Immature natural killer cell (primary cell): ENCODE measurements around the gene WNK1. TPM values are rescaled to one million over a fixed set of nuclear protein-coding genes. Genes with fewer than 3 reads are reported as not detected.
"Not testable (repeated sequence)": the region's sequence is repeated elsewhere in the genome, so short reads cannot be mapped to it uniquely, and the experiment has no call there.

Source experiments
- DNase-seq, 3 donors: peaks; one replicate each; pipeline ENCODE4 v3.0.0; 2022; ENCODE audit warnings: mixed read lengths in 1 of 3
- H3K27ac Mint-ChIP-seq, 6 donors: one replicate each; pipeline ENCODE4 v1.8.0; 2020; ENCODE audit warnings: mixed read lengths in 6 of 6, mild to moderate bottlenecking in 5 of 6, inconsistent platforms in 4 of 6, moderate library complexity in 3 of 6
- H3K27me3 Mint-ChIP-seq, 3 donors: one replicate each; pipeline ENCODE4 v1.8.0; 2020 to 2021; ENCODE audit warnings: low read depth in 3 of 3, mild to moderate bottlenecking in 3 of 3, mixed read lengths in 3 of 3, moderate library complexity in 3 of 3, inconsistent platforms in 1 of 3
- H3K36me3 Mint-ChIP-seq, 3 donors: one replicate each; pipeline ENCODE4 v1.8.0; 2020; ENCODE audit warnings: mixed read lengths in 3 of 3, inconsistent platforms in 2 of 3, mild to moderate bottlenecking in 2 of 3
- H3K4me1 Mint-ChIP-seq, 2 donors: one replicate each; pipeline ENCODE4 v1.8.0; 2020; ENCODE audit warnings: inconsistent platforms in 2 of 2, mild to moderate bottlenecking in 2 of 2, mixed read lengths in 2 of 2, moderate library complexity in 1 of 2
- H3K4me3 Mint-ChIP-seq, 5 donors: one replicate each; pipeline ENCODE4 v1.8.0; 2020; ENCODE audit warnings: mild to moderate bottlenecking in 5 of 5, mixed read lengths in 5 of 5, inconsistent platforms in 3 of 5, moderate library complexity in 3 of 5
- H3K9me3 Mint-ChIP-seq, 6 donors: one replicate each; pipeline ENCODE4 v1.8.0; 2020; ENCODE audit warnings: mild to moderate bottlenecking in 6 of 6, mixed read lengths in 6 of 6, inconsistent platforms in 4 of 6, moderate library complexity in 3 of 6
- polyA plus RNA-seq, 3 donors: library from polyadenylated mRNA; unstranded; fragments of 300-500 nt; fragmentation: Illumina TruSeq; gene quantifications; one replicate each; pipeline ENCODE4 v1.2.3, GENCODE V29; 2021

Gene WNK1
- polyA plus RNA-seq, 3 donors from 2014 or later: 7.5 to 46.5 (median 8.6) TPM

GRCh38 chr12:848882-849527 is 96.6 kb downstream of the WNK1 start:
- no peak for DNase-seq
- no peaks in the 10 kb centered on the region for H3K9me3 Mint-ChIP-seq
- H3K4me3 Mint-ChIP-seq: no peak overlapping the region
- peaks cover 0 to 2% (median 0%) of the 10 kb centered on the region in 3 donors for H3K27me3 Mint-ChIP-seq
- no peaks in the 10 kb centered on the region for H3K36me3 Mint-ChIP-seq
- H3K27ac Mint-ChIP-seq: no peak overlapping the region
- H3K4me1 Mint-ChIP-seq: peaks cover 28 to 73% of the 10 kb centered on the region in 2 donors

- H3K27ac Mint-ChIP-seq, H3K4me3 Mint-ChIP-seq, H3K36me3 Mint-ChIP-seq, H3K9me3 Mint-ChIP-seq, H3K27me3 Mint-ChIP-seq, DNase-seq: not testable (repeated sequence)
- H3K4me1 Mint-ChIP-seq: peaks cover 27 to 70% of the 10 kb centered on the region in 2 donors
Observed at GRCh38 chr12:849733-850437, 97.5 kb downstream of the WNK1 start.

GRCh38 chr12:851343-851742 is 99.0 kb downstream of the WNK1 start:
- no peaks in the 10 kb centered on the region for H3K9me3 Mint-ChIP-seq
- peaks cover 27 to 71% of the 10 kb centered on the region in 2 donors for H3K4me1 Mint-ChIP-seq
- H3K27me3 Mint-ChIP-seq: peaks cover 0 to 2% (median 0%) of the 10 kb centered on the region in 3 donors
- no peaks in the 10 kb centered on the region for H3K36me3 Mint-ChIP-seq
- peak overlapping the region in 2 of 6 donors; percentile 28 to 43 for H3K27ac Mint-ChIP-seq
- no peak overlapping the region for H3K4me3 Mint-ChIP-seq
- no peak for DNase-seq

GRCh38 chr12:851913-852312 is 99.5 kb downstream of the WNK1 start:
- H3K9me3 Mint-ChIP-seq: no peaks in the 10 kb centered on the region
- H3K27ac Mint-ChIP-seq: peak overlapping the region in 1 of 6 donors; percentile 33
- no peak overlapping the region for H3K4me3 Mint-ChIP-seq
- peaks cover 0 to 3% (median 0%) of the 10 kb centered on the region in 3 donors for H3K36me3 Mint-ChIP-seq
- peaks cover 27 to 66% of the 10 kb centered on the region in 2 donors for H3K4me1 Mint-ChIP-seq
- H3K27me3 Mint-ChIP-seq: peaks cover 0 to 2% (median 0%) of the 10 kb centered on the region in 3 donors
- DNase-seq: no peak

GRCh38 chr12:852864-853263 is 100.5 kb downstream of the WNK1 start:
- H3K4me3 Mint-ChIP-seq: no peak overlapping the region
- DNase-seq: no peak
- peaks cover 0 to 2% (median 0%) of the 10 kb centered on the region in 3 donors for H3K27me3 Mint-ChIP-seq
- H3K4me1 Mint-ChIP-seq: peaks cover 24 to 59% of the 10 kb centered on the region in 2 donors
- no peaks in the 10 kb centered on the region for H3K9me3 Mint-ChIP-seq
- H3K36me3 Mint-ChIP-seq: peaks cover 5 to 12% (median 5%) of the 10 kb centered on the region in 3 donors
- no peak overlapping the region for H3K27ac Mint-ChIP-seq

DNA sequence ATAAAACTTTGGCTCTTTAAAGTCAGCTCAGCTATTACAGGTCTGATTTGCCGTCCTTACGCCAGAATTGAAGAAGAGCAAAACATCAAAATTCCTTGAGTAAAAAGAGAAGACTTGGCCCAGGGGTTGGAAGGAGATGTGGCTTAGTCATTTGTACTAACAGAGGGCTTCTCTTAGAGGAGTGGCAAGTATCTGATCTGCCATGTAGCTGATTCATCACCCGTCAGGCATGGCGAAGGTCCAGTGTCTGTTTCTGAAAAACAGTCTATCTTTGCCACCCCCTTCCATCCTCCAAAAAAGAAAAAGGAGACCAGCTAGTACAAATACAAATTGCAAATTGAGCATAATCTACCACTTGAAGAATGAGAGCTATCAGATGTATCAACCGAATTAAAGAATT is 105.2 kb downstream of the WNK1 start:
- Mint-ChIP-seq H3K36me3 (peaks cover 14 to 37% (median 18%) of the 10 kb centered on the region in 3 donors), H3K4me3 (no peak overlapping the region), H3K9me3 (no peaks in the 10 kb centered on the region), H3K4me1 (peaks cover 13 to 44% of the 10 kb centered on the region in 2 donors), H3K27me3 (peaks cover 0 to 3% (median 0%) of the 10 kb centered on the region in 3 donors), H3K27ac (peak overlapping the region in 3 of 6 donors; percentile 19 to 30 (median 23))
- no peak for DNase-seq

- no peak for DNase-seq
- Mint-ChIP-seq H3K4me3 (no peak overlapping the region), H3K36me3 (peaks cover 23 to 45% (median 28%) of the 10 kb centered on the region in 3 donors), H3K27me3 (peaks cover 0 to 5% (median 0%) of the 10 kb centered on the region in 3 donors), H3K4me1 (peaks cover 13 to 28% of the 10 kb centered on the region in 2 donors), H3K9me3 (no peaks in the 10 kb centered on the region), H3K27ac (peak overlapping the region in 2 of 6 donors; percentile 31 to 79)
Observed at GRCh38 chr12:862303-862911, 110.0 kb downstream of the WNK1 start.

DNA sequence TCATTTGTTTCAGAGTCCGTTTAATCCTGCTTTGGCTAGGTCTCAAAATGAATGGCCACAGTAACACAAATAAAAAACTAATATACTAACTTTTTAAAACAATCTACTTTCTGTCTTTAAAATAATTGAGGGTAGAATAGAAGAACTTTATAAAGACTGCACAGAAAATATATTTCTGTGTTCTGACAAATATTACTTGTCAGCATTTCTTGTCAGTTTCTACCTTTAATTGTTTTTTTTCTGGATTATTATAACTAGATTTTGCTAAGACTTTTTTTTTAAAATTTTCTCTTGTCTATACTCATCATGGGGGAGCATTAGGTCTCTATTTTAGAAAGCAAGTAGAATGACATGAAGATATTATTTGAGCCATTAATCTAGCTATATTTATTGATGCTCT is 110.9 kb downstream of the WNK1 start:
- Mint-ChIP-seq H3K9me3 (no peaks in the 10 kb centered on the region), H3K27me3 (peaks cover 0 to 7% (median 0%) of the 10 kb centered on the region in 3 donors), H3K4me3 (no peak overlapping the region), H3K27ac (no peak overlapping the region), H3K4me1 (peaks cover 13 to 28% of the 10 kb centered on the region in 2 donors), H3K36me3 (peaks cover 25 to 45% (median 29%) of the 10 kb centered on the region in 3 donors)
- DNase-seq: no peak

- H3K36me3 Mint-ChIP-seq: peaks cover 25 to 41% (median 32%) of the 10 kb centered on the region in 3 donors
- no peak overlapping the region for H3K27ac Mint-ChIP-seq
- peaks cover 14 to 31% of the 10 kb centered on the region in 2 donors for H3K4me1 Mint-ChIP-seq
- no peaks in the 10 kb centered on the region for H3K9me3 Mint-ChIP-seq
- H3K27me3 Mint-ChIP-seq: peaks cover 0 to 7% (median 0%) of the 10 kb centered on the region in 3 donors
- no peak overlapping the region for H3K4me3 Mint-ChIP-seq
- DNase-seq: no peak
Observed at GRCh38 chr12:865614-866013, 113.2 kb downstream of the WNK1 start.

GRCh38 chr12:867905-868304 is 115.5 kb downstream of the WNK1 start:
- DNase-seq: no peak
- Mint-ChIP-seq H3K27ac (no peak overlapping the region), H3K27me3 (peaks cover 0 to 4% (median 0%) of the 10 kb centered on the region in 3 donors), H3K9me3 (no peaks in the 10 kb centered on the region), H3K4me1 (peaks cover 12 to 22% of the 10 kb centered on the region in 2 donors), H3K36me3 (peaks cover 19 to 27% (median 24%) of the 10 kb centered on the region in 3 donors), H3K4me3 (no peak overlapping the region)

DNA sequence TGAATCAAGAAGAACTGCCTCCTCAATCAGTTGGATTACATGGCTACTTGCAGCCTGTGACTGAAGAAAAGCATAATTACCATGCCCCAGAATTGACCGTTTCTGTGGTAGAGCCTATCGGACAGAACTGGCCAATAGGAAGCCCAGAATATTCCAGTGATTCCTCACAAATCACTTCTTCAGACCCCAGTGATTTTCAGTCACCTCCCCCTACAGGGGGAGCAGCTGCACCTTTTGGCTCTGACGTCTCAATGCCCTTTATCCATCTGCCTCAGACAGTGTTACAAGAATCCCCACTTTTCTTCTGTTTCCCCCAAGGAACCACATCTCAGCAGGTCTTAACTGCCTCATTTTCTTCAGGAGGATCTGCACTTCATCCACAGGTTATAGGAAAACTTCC is 116.3 kb downstream of the WNK1 start:
- H3K27ac Mint-ChIP-seq: peak overlapping the region in 1 of 6 donors; percentile 49
- H3K9me3 Mint-ChIP-seq: no peaks in the 10 kb centered on the region
- H3K4me1 Mint-ChIP-seq: peaks cover 16 to 30% of the 10 kb centered on the region in 2 donors
- DNase-seq: no peak
- H3K4me3 Mint-ChIP-seq: no peak overlapping the region
- H3K27me3 Mint-ChIP-seq: peaks cover 0 to 4% (median 0%) of the 10 kb centered on the region in 3 donors
- H3K36me3 Mint-ChIP-seq: peaks cover 19 to 27% (median 24%) of the 10 kb centered on the region in 3 donors

GRCh38 chr12:870378-870777 is 118.0 kb downstream of the WNK1 start:
- H3K9me3 Mint-ChIP-seq: no peaks in the 10 kb centered on the region
- H3K4me1 Mint-ChIP-seq: peaks cover 22 to 41% of the 10 kb centered on the region in 2 donors
- H3K27ac Mint-ChIP-seq: no peak overlapping the region
- peak; percentile 31 to 52 (median 41) for DNase-seq
- peaks cover 0 to 2% (median 0%) of the 10 kb centered on the region in 3 donors for H3K27me3 Mint-ChIP-seq
- peaks cover 15 to 17% (median 16%) of the 10 kb centered on the region in 3 donors for H3K36me3 Mint-ChIP-seq
- no peak overlapping the region for H3K4me3 Mint-ChIP-seq

GRCh38 chr12:873954-874353 is 121.6 kb downstream of the WNK1 start:
- Mint-ChIP-seq H3K9me3 (no peaks in the 10 kb centered on the region), H3K27ac (peak overlapping the region in 4 of 6 donors; percentile 10 to 61 (median 30)), H3K4me1 (peaks cover 22 to 41% of the 10 kb centered on the region in 2 donors), H3K27me3 (no peaks in the 10 kb centered on the region), H3K36me3 (peaks cover under 1 to 9% (median 1%) of the 10 kb centered on the region in 3 donors), H3K4me3 (no peak overlapping the region)
- DNase-seq: no peak

DNA sequence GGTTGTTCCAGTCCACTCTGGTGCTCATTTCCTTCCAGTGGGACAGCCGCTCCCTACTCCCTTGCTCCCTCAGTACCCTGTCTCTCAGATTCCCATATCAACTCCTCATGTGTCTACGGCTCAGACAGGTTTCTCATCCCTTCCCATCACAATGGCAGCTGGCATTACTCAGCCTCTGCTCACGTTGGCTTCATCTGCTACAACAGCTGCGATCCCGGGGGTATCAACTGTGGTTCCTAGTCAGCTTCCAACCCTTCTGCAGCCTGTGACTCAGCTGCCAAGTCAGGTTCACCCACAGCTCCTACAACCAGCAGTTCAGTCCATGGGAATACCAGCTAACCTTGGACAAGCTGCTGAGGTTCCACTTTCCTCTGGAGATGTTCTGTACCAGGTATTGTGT is 127.3 kb downstream of the WNK1 start:
- DNase-seq: no peak
- Mint-ChIP-seq H3K27ac (peak overlapping the region in 1 of 6 donors; percentile 3), H3K4me3 (no peak overlapping the region), H3K9me3 (no peaks in the 10 kb centered on the region), H3K4me1 (peaks cover 0 to 2% of the 10 kb centered on the region in 2 donors), H3K36me3 (peaks cover 21 to 42% (median 42%) of the 10 kb centered on the region in 3 donors), H3K27me3 (peaks cover 0 to 2% (median 0%) of the 10 kb centered on the region in 3 donors)
